Measurements from ENCODE around the gene NDRG4.
A peak's percentile ranks its signal among the peaks of the same experiment; 100 is the strongest.

The NDRG4 gene

GRCh38 chr16:58492735-58493134 lies 7.2 kb upstream of the NDRG4 start:
- H3K4me3 ChIP-seq (ENCODE audit: low read depth, low read length) = no peak overlapping the region
- DNase-seq (ENCODE audit: low read depth) = no peak

- H3K4me3 ChIP-seq (ENCODE audit: low read depth, low read length) = no peak overlapping the region
- DNase-seq (ENCODE audit: low read depth) = no peak
These were observed 6.0 kb upstream of the NDRG4 start for GRCh38 chr16:58493756-58494431.

- peak; percentile 92 for DNase-seq (ENCODE audit: low read depth)
- peak overlapping the region; percentile 8 for H3K4me3 ChIP-seq (ENCODE audit: low read depth, low read length)
These were observed 4.9 kb upstream of the NDRG4 start for GRCh38 chr16:58494981-58495520.

DNA sequence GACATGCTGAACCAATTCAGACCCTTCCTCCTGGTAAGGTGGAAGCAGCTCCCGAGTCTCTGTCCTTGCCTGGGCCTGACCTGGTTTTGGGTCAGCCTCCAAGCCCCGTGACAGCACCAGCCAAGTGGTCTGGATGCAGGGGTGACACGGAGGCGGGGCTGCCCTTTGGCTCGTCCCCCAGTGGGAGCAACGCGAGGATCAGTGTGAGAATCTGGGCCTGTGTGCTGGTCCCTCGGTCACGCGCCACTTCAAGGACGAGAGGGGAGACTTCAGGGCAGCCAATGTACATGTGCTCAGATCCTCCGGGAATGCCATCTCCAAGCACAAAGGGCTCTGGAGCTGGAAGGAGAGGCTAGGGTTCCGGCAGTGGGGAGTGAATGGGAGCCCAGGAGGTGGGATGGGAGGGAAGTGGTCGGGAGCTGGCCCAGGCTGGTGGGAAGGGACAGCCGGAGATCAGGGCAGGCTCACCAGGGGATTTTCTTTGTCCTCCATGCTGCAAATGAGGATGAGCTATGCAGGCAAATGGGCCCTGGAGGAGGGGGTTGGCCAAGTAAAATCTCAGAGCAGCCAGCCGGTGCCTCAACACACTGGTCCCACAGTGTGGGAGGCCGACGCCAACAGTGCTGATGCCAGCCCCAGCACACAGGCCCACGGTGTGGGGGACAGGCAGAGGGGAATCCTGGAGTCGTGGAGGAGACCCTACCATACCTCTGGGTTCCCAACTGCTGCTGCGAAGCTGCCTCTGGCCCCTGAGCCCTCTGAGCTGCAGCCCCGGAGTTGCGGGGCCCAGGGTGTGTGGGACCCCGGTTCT lies 4.2 kb upstream of the NDRG4 start:
- no peak for DNase-seq (ENCODE audit: low read depth)
- H3K4me3 ChIP-seq (ENCODE audit: low read depth, low read length) = peak overlapping the region; percentile 8

GRCh38 chr16:58497468-58497867 lies 2.5 kb upstream of the NDRG4 start:
- DNase-seq (ENCODE audit: low read depth) = no peak

GRCh38 chr16:58497935-58498334 lies 2.0 kb upstream of the NDRG4 start:
- DNase-seq (ENCODE audit: low read depth) = no peak
- H3K4me3 ChIP-seq (ENCODE audit: low read depth, low read length) = no peak overlapping the region

More at GRCh38 chr16:58497468-58497867, 2.5 kb upstream of the NDRG4 start:
- H3K4me3 ChIP-seq (ENCODE audit: low read depth, low read length) = no peak overlapping the region

- H3K4me3 ChIP-seq (ENCODE audit: low read depth, low read length) = no peak overlapping the region
- DNase-seq (ENCODE audit: low read depth) = no peak
These were observed 1.4 kb upstream of the NDRG4 start for GRCh38 chr16:58498341-58499091.

- no peak for DNase-seq (ENCODE audit: low read depth)
- H3K4me3 ChIP-seq (ENCODE audit: low read depth, low read length) = no peak overlapping the region
These were observed 841 bp upstream of the NDRG4 start for GRCh38 chr16:58499092-58499511.

DNA sequence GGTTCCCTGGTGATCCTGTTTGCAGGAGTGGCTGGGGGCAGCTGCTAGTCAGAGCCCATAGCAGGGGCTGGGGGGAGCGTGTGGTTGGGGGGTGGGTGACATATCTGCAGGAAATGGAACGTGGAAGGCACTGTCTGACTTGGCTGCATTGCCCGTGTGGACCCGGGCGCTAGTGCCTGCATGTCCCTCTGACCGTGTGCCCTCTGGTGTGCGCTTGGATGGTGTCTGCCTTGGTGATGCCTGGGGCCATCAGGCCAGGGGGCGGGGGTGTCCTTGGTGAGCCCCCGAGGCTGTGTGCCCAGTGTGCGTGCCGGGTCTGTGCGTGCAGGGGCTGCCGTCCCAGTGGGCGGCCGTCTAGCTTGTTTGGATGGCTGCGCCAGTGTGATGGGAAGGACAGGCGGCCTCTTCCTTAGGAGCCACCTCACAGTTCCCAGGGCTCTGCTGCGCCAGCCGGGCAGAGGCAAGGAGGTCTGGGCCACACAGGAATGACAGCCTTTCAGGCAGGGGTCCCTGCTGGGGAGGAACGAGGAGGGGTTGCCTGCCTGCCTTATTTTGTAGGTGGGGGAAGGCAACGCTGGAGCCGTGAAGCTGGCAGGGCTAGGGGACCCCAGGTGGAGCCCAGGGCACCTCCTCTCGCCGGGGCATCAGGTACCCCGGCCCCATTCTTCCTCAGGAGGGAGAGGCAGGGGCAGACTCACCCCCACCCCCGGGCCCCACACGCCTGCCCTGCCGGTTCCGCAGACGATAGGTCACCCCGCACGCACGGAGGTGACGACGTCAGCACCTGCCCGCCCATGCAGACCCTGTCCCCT lies 693 bp downstream of the NDRG4 start:
- H3K4me3 ChIP-seq (ENCODE audit: low read depth, low read length) = peak overlapping the region; percentile 63
- no peak for DNase-seq (ENCODE audit: low read depth)

DNA sequence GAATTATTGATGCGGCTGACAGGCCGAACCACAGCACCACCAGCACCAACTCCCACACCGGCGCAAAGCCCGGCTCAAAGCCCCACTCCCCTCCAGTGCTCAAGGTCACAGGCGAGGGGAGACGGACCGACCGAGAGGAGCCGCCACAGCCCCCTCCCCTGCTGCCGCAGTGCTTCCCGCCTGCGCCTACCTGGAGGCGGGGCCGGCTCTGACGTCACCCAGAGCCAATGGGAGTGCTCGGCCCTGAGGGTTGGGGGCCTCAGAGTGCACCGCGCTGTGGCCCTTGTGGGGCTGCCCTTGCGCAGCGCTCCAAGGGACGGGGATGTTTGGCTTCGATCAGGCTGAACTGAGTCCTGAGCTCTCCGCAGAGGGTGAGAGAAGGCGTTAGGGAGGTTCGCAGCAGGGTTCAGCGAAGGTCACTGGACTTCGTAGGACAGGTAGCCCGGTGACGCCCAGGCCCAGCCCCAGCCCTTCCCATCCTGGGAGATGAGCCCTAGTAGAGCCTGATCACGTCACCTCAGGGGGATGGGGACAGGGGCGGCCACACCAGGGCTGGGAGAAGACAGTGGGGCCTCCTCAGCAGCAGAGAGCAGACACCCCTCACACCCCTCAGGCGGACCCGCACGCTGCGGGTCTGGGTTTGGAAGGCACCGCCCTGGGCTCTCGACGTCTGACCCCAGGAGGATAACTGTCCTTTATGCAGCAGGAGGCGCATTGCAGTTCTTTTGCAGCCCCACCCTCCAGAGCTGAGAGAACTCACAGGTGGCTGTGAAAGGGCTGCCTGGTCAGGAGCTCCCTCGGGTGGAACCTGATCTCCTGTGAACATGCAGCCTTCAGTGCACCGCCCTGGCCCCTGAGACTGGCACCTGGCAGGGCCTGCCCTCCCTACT lies 1.5 kb downstream of the NDRG4 start:
- H3K4me3 ChIP-seq (ENCODE audit: low read depth, low read length) = peak overlapping the region; percentile 63
- DNase-seq (ENCODE audit: low read depth) = no peak

GRCh38 chr16:58502217-58502921 lies 2.4 kb downstream of the NDRG4 start:
- DNase-seq (ENCODE audit: low read depth) = no peak
- no peak overlapping the region for H3K4me3 ChIP-seq (ENCODE audit: low read depth, low read length)

GRCh38 chr16:58503166-58503862 lies 3.4 kb downstream of the NDRG4 start:
- DNase-seq (ENCODE audit: low read depth) = no peak

DNA sequence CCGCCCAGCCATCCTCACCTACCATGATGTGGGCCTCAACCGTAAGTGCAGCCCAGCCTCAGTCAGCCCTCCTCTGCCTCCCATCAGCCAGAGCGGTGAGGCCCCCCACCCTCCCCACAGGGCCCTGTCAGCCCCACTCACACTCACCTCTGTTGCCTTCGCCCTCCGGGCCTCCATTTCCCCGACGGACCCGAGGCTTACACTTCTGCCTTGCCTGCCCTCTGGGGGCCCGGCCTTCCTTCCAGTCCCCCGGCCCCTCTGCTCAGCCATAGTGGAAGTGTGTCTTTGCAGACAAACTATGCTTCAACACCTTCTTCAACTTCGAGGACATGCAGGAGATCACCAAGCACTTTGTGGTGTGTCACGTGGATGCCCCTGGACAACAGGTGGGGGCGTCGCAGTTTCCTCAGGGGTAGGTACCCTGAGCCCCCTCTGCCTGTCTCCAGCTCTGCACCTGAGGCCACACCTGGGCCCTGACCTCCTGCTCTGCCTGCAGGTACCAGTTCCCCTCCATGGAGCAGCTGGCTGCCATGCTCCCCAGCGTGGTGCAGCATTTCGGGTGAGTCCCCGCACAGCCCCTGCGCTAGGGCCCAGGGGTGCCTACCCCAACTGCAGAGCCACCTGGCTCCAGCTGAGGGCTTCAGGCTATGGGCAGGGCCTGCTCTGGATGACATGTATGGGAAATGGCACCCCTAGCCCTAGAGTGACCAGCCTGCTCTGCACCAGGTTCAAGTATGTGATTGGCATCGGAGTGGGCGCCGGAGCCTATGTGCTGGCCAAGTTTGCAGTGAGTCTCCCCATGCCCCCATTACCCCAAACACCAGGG lies 4.1 kb downstream of the NDRG4 start:
- H3K4me3 ChIP-seq (ENCODE audit: low read depth, low read length) = no peak overlapping the region
- no peak for DNase-seq (ENCODE audit: low read depth)

More at GRCh38 chr16:58503166-58503862, 3.4 kb downstream of the NDRG4 start:
- no peak overlapping the region for H3K4me3 ChIP-seq (ENCODE audit: low read depth, low read length)

DNA sequence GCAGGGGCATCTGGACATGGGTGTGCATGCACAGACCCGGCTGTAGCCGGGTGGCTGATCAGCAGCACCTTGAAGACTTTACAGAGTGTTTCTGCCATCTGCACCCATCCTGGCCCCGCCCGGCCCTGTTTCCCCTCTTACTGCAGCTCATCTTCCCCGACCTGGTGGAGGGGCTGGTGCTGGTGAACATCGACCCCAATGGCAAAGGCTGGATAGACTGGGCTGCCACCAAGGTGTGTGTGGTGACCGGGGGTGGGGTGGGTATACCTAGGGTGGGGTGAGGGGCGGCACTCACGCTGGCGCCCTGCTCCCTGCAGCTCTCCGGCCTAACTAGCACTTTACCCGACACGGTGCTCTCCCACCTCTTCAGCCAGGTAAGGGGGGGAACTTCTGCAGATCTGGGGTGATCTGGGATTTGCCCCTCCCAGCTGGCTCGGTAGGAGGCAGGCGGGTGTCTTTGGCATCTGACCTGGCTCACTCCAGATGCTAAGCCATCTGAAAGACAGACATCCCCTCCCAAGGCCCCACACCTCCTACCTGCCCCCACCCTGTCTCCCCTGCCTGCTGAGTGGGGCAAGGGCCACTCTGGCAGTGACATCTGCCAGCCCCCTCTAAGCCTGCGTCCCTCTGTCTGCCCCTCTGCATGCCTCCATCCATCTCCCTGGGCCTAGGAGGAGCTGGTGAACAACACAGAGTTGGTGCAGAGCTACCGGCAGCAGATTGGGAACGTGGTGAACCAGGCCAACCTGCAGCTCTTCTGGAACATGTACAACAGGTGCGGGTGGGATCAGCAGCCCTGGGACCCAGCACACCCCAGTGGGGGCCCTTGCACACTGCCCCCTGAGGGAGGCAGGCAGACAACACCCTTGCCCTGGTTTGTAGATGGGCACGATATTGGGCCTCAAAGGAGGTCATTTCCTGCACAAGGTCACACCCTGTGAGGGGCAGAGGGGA lies 6.6 kb downstream of the NDRG4 start:
- no peak for DNase-seq (ENCODE audit: low read depth)
- H3K4me3 ChIP-seq (ENCODE audit: low read depth, low read length) = no peak overlapping the region

Data from skeletal muscle cell (primary cell).